ENCODE data around the gene CGNL1. TPM values are rescaled to one million over a fixed set of nuclear protein-coding genes. Genes with fewer than 3 reads are reported as not detected.

CGNL1 gene
- total and polyA plus RNA-seq, 10 of the 15 experiments (the other 5 are each of a cell fraction or from before 2014, with no cell fraction given): under 0.01 to 0.27 (median 0.04) TPM; not detected in 3

DNA sequence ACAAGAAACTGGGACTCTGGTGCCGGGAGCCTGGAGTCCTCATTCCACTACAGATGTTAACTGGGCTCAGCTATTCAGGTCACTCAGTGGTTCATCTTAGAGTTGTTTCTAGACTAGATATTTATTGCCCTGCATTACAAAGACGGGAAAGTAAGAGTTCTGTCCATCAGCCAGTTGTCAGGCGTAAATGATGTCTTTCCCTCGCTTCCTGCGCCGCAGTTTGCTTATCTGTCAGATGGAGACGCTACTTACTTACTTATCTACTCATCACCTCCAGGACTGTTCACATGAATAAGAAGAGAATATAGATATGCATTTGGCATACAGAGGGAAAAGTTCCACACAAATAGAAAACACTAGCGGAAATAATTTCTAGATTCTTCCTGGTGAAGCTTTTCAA lies 47.8 kb upstream of the CGNL1 start:
- H3K9me3 ChIP-seq (replicated peaks; ENCODE audit: control insufficient read depth, insufficient read depth, low read length): no peaks in the 10 kb centered on the region
- in situ Hi-C loops (cut with MboI) (no loop called here), intact Hi-C loops (cut with micrococcal nuclease; ENCODE audit: unreplicated experiment) (no loop called here)
- H3K4me3 ChIP-seq: no peak overlapping the region
- no TSS peak for BruUV-seq (replicated peaks)
- WGBS (ENCODE audit: insufficient coverage, insufficient replicate concordance, low lambda C conversion rate, missing lambda C conversion rate): 93% methylated on average over 8 of the region's 8 CpGs
- POLR2A ChIA-PET: no interaction called here
- no peak overlapping the region for H3K9ac ChIP-seq (ENCODE audit: control insufficient read depth, insufficient read depth, low read length)
- no peaks in the 10 kb centered on the region; a peak in 3 of 4 replicates for H3K27me3 ChIP-seq (replicated peaks in 1 of 2; ENCODE audit: control insufficient read depth in 2 of 2, insufficient read depth in 2 of 2, low read length in 1 of 2)
- H3K27ac ChIP-seq (ENCODE audit: control insufficient read depth, insufficient read depth): no peak overlapping the region
- no peak overlapping the region for H3K4me2 ChIP-seq (ENCODE audit: control insufficient read depth, insufficient read depth)
- TF ChIP-seq HDGF (IDR thresholded peaks at IDR 0.05): no peak
- no peak for TF ChIP-seq RAD51 (IDR thresholded peaks at IDR 0.05)
- TF ChIP-seq, protein P1, sequence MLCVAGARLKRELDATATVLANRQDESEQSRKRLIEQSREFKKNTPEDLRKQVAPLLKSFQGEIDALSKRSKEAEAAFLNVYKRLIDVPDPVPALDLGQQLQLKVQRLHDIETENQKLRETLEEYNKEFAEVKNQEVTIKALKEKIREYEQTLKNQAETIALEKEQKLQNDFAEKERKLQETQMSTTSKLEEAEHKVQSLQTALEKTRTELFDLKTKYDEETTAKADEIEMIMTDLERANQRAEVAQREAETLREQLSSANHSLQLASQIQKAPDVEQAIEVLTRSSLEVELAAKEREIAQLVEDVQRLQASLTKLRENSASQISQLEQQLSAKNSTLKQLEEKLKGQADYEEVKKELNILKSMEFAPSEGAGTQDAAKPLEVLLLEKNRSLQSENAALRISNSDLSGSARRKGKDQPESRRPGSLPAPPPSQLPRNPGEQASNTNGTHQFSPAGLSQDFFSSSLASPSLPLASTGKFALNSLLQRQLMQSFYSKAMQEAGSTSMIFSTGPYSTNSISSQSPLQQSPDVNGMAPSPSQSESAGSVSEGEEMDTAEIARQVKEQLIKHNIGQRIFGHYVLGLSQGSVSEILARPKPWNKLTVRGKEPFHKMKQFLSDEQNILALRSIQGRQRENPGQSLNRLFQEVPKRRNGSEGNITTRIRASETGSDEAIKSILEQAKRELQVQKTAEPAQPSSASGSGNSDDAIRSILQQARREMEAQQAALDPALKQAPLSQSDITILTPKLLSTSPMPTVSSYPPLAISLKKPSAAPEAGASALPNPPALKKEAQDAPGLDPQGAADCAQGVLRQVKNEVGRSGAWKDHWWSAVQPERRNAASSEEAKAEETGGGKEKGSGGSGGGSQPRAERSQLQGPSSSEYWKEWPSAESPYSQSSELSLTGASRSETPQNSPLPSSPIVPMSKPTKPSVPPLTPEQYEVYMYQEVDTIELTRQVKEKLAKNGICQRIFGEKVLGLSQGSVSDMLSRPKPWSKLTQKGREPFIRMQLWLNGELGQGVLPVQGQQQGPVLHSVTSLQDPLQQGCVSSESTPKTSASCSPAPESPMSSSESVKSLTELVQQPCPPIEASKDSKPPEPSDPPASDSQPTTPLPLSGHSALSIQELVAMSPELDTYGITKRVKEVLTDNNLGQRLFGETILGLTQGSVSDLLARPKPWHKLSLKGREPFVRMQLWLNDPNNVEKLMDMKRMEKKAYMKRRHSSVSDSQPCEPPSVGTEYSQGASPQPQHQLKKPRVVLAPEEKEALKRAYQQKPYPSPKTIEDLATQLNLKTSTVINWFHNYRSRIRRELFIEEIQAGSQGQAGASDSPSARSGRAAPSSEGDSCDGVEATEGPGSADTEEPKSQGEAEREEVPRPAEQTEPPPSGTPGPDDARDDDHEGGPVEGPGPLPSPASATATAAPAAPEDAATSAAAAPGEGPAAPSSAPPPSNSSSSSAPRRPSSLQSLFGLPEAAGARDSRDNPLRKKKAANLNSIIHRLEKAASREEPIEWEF (IDR thresholded peaks at IDR 0.05; ENCODE audit: insufficient replicate concordance, low read depth, low read length): no peak
- TF ChIP-seq JUND (IDR thresholded peaks at IDR 0.05; ENCODE audit: low read depth, low read length): no peak
- no peak for TF ChIP-seq ZNF274 (IDR thresholded peaks at IDR 0.05; ENCODE audit: insufficient read depth, insufficient read length)
- TF ChIP-seq STAT1 (conservative IDR thresholded peaks at IDR 0.05): no peak
- TF ChIP-seq, protein P2, sequence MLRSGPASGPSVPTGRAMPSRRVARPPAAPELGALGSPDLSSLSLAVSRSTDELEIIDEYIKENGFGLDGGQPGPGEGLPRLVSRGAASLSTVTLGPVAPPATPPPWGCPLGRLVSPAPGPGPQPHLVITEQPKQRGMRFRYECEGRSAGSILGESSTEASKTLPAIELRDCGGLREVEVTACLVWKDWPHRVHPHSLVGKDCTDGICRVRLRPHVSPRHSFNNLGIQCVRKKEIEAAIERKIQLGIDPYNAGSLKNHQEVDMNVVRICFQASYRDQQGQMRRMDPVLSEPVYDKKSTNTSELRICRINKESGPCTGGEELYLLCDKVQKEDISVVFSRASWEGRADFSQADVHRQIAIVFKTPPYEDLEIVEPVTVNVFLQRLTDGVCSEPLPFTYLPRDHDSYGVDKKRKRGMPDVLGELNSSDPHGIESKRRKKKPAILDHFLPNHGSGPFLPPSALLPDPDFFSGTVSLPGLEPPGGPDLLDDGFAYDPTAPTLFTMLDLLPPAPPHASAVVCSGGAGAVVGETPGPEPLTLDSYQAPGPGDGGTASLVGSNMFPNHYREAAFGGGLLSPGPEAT (IDR thresholded peaks at IDR 0.05; ENCODE audit: low read depth): no peak
- TF ChIP-seq EZH2 (IDR thresholded peaks at IDR 0.05; ENCODE audit: borderline replicate concordance, control insufficient read depth, low read depth, low read length): no peak
- no peak for TF ChIP-seq BACH1 (IDR thresholded peaks at IDR 0.05; ENCODE audit: borderline replicate concordance)
- ATAC-seq (no peak), DNase-seq (ENCODE audit: low read depth, low spot score) (no peak), FAIRE-seq (no peak)
- no peaks in the 10 kb centered on the region for H4K20me1 ChIP-seq (ENCODE audit: control insufficient read depth, insufficient read depth)
- H3K79me2 ChIP-seq (ENCODE audit: control insufficient read depth, insufficient read depth, low read length): no peaks in the 10 kb centered on the region
- RAD21 ChIA-PET (ENCODE audit: unreplicated experiment): interaction anchor here (1.8 kb wide), 1 partner anchor 182 kb away, joined by 6 read pairs; no protein-coding TSS in a partner anchor
- SMC1A ChIA-PET (ENCODE audit: uncharacterized antibody, unreplicated experiment): no interaction called here
- no peak overlapping the region for H2AFZ ChIP-seq (ENCODE audit: control insufficient read depth, low read depth, low read length)
- H3K36me3 ChIP-seq (ENCODE audit: control insufficient read depth in 2 of 2, insufficient read depth in 2 of 2, low read length in 1 of 2): no peaks in the 10 kb centered on the region
- H3K4me1 ChIP-seq (ENCODE audit: control insufficient read depth, insufficient read depth, low read length): no peaks in the 10 kb centered on the region
- CTCF ChIA-PET: interaction anchor here (0.9 to 2.4 kb wide), 4 partner anchors 12 to 200 kb away, joined by 3 to 8 read pairs (median 5); no protein-coding TSS in a partner anchor

Measured in GM12878 (cell line).